Hematopoietic multipotent progenitor cell treated with erythropoietin and hydrocortisone succinate and interleukin-3 and kit ligand, for 15 days (in vitro differentiated cells): Measurements from ENCODE around the gene CPXM2.

Source experiments
- DNase-seq: peaks from one replicate; pipeline ENCODE4 v3.0.0-alpha.2; 2015; ENCODE audit warnings: low spot score

The CPXM2 gene

GRCh38 chr10:123904834-123905409 lies 13.3 kb upstream of the CPXM2 start:
- DNase-seq = no peak

GRCh38 chr10:123903621-123904020 lies 12.0 kb upstream of the CPXM2 start:
- no peak for DNase-seq

GRCh38 chr10:123901621-123902020 lies 10.0 kb upstream of the CPXM2 start:
- DNase-seq = no peak

GRCh38 chr10:123897146-123897545 lies 5.5 kb upstream of the CPXM2 start:
- DNase-seq = no peak

- no peak for DNase-seq
Observed at GRCh38 chr10:123896246-123896927, 4.8 kb upstream of the CPXM2 start.

- no peak for DNase-seq
Observed at GRCh38 chr10:123893651-123894050, 2.0 kb upstream of the CPXM2 start.

GRCh38 chr10:123890756-123891143 lies 857 bp downstream of the CPXM2 start:
- no peak for DNase-seq

- DNase-seq = no peak
Observed at GRCh38 chr10:123890226-123890625, 1.4 kb downstream of the CPXM2 start.

- no peak for DNase-seq
Observed at GRCh38 chr10:123889821-123890220, 1.8 kb downstream of the CPXM2 start.

GRCh38 chr10:123888751-123889150 lies 2.9 kb downstream of the CPXM2 start:
- no peak for DNase-seq

- no peak for DNase-seq
Observed at GRCh38 chr10:123888256-123888655, 3.4 kb downstream of the CPXM2 start.

GRCh38 chr10:123886292-123886691 lies 5.3 kb downstream of the CPXM2 start:
- no peak for DNase-seq

- DNase-seq = no peak
Observed at GRCh38 chr10:123885406-123886170, 6.0 kb downstream of the CPXM2 start.

GRCh38 chr10:123884907-123885381 lies 6.7 kb downstream of the CPXM2 start:
- DNase-seq = no peak

- DNase-seq = no peak
Observed at GRCh38 chr10:123884351-123884906, 7.2 kb downstream of the CPXM2 start.

- no peak for DNase-seq
Observed at GRCh38 chr10:123883673-123884320, 7.8 kb downstream of the CPXM2 start.

GRCh38 chr10:123882681-123883445 lies 8.7 kb downstream of the CPXM2 start:
- DNase-seq = no peak

GRCh38 chr10:123882177-123882576 lies 9.4 kb downstream of the CPXM2 start:
- DNase-seq = no peak

GRCh38 chr10:123879606-123880257 lies 11.9 kb downstream of the CPXM2 start:
- no peak for DNase-seq

GRCh38 chr10:123878666-123879303 lies 12.8 kb downstream of the CPXM2 start:
- no peak for DNase-seq

GRCh38 chr10:123870260-123870659 lies 21.3 kb downstream of the CPXM2 start:
- DNase-seq = no peak
